HL-60 (cell line): ENCODE results near the gene RBBP9.

Experiments
- CTCF ChIP-seq: IDR thresholded peaks from one replicate; pipeline ENCODE4 v1.5.1; 2011; ENCODE audit warnings: low read length, control low read depth, inconsistent platforms; ENCODE audit not compliant: insufficient read depth
- GABPA ChIP-seq: IDR thresholded peaks from 2 replicates; pipeline ENCODE4 v1.6.1; 2012; ENCODE audit warnings: low read depth
- POLR2AphosphoS5 ChIP-seq: IDR thresholded peaks from 2 replicates; pipeline ENCODE4 v1.6.1; 2012; ENCODE audit warnings: low read depth

GRCh38 chr20:18523066-18523465 is 26.0 kb upstream of the RBBP9 start:
- TF ChIP-seq CTCF (no peak), POLR2AphosphoS5 (no peak), GABPA (no peak)
